ENCODE measurements around the gene PAQR9. TPM values are rescaled to one million over a fixed set of nuclear protein-coding genes. Genes with fewer than 3 reads are reported as not detected.
A peak's percentile ranks its signal among the peaks of the same experiment; 100 is the strongest.

PAQR9 gene
- total RNA-seq, 1 donor = not detected

DNA sequence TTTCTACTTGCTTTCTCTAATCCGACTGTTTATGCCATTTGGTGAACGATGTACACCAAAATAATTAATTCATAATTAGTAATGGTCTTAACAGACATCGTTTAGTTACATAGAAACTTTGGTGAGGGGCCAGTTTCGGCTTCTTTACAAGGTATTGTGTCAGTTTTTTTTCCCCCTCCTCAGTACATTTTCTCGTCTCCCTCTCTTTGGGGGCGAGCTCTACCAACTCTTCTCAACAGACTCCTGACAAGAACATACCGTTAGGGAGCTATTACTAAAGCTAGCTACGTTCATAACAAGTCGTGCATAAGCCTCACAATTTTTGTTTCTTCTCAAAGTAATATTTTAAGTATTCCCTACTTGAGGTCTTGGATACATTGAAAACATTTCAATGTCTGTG, 39.3 kb upstream of the PAQR9 start:
- peaks cover 13% of the 10 kb centered on the region for H4K20me1 ChIP-seq (ENCODE audit: insufficient read depth, low read length)
- H3K27ac ChIP-seq (ENCODE audit: low read depth, low read length) = peak overlapping the region; percentile 75
- H3K9me3 ChIP-seq (ENCODE audit: low read depth, low read length) = no peaks in the 10 kb centered on the region
- peak overlapping the region; percentile 89 for H2AFZ ChIP-seq (ENCODE audit: low read length)
- H3K27me3 ChIP-seq (ENCODE audit: insufficient read depth, low read length) = no peaks in the 10 kb centered on the region
- H3K4me2 ChIP-seq (ENCODE audit: insufficient read depth, low read length) = peak overlapping the region; percentile 96
- H3K4me3 ChIP-seq (ENCODE audit: insufficient read depth, low read length) = peak overlapping the region; percentile 85
- peaks cover 20% of the 10 kb centered on the region for H3K4me1 ChIP-seq (ENCODE audit: insufficient read depth, low read length)
- H3K36me3 ChIP-seq (ENCODE audit: insufficient read depth, low read length) = no peaks in the 10 kb centered on the region
- DNase-seq (ENCODE audit: insufficient read length, low spot score, missing footprints) = no peak
- H3K79me2 ChIP-seq (ENCODE audit: insufficient read depth, low read length) = peaks cover 67% of the 10 kb centered on the region
- TF ChIP-seq, protein P1, sequence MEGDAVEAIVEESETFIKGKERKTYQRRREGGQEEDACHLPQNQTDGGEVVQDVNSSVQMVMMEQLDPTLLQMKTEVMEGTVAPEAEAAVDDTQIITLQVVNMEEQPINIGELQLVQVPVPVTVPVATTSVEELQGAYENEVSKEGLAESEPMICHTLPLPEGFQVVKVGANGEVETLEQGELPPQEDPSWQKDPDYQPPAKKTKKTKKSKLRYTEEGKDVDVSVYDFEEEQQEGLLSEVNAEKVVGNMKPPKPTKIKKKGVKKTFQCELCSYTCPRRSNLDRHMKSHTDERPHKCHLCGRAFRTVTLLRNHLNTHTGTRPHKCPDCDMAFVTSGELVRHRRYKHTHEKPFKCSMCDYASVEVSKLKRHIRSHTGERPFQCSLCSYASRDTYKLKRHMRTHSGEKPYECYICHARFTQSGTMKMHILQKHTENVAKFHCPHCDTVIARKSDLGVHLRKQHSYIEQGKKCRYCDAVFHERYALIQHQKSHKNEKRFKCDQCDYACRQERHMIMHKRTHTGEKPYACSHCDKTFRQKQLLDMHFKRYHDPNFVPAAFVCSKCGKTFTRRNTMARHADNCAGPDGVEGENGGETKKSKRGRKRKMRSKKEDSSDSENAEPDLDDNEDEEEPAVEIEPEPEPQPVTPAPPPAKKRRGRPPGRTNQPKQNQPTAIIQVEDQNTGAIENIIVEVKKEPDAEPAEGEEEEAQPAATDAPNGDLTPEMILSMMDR (IDR thresholded peaks at IDR 0.05; ENCODE audit: extremely low read depth, low read depth, low read length) = no peak

DNA sequence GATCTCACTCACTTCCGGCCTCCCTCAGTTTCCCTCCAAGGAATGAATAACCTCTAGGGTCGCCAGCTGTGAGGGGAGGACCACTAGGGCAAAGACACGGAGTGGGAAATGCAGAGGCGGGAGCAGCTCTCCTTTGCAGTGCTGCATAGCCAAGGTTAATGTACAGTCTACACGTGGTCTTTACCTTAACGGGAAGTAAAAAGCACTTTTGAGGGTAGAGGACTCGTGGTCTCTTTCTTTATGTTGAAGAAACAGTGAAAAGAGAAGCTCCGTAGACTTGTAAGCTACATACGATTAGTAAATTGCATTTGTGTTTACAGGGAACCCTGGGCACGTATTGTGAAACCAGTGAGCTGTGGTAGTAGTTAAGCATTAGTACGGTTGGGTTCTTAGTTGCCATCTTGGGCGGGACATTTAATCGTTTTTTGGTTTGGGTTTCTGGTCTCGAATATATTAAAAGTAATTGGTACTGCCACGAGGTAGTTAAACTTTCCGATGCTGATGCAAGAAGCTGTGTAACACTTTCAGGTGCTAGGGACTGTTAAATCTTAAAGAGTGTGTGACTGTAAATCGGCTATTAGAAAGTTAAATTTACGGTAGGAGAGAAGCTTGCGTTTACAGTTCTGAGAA, 38.7 kb upstream of the PAQR9 start:
- no peaks in the 10 kb centered on the region for H3K27me3 ChIP-seq (ENCODE audit: insufficient read depth, low read length)
- peak overlapping the region; percentile 96 for H3K4me2 ChIP-seq (ENCODE audit: insufficient read depth, low read length)
- DNase-seq (ENCODE audit: insufficient read length, low spot score, missing footprints) = peak; percentile 55
- peaks cover 20% of the 10 kb centered on the region for H3K4me1 ChIP-seq (ENCODE audit: insufficient read depth, low read length)
- H3K4me3 ChIP-seq (ENCODE audit: insufficient read depth, low read length) = peak overlapping the region; percentile 85
- no peaks in the 10 kb centered on the region for H3K36me3 ChIP-seq (ENCODE audit: insufficient read depth, low read length)
- H3K79me2 ChIP-seq (ENCODE audit: insufficient read depth, low read length) = peaks cover 62% of the 10 kb centered on the region
- TF ChIP-seq, protein P1 (IDR thresholded peaks at IDR 0.05; ENCODE audit: extremely low read depth, low read depth, low read length) = no peak
- peak overlapping the region; percentile 89 for H2AFZ ChIP-seq (ENCODE audit: low read length)
- peak overlapping the region; percentile 75 for H3K27ac ChIP-seq (ENCODE audit: low read depth, low read length)
- no peaks in the 10 kb centered on the region for H3K9me3 ChIP-seq (ENCODE audit: low read depth, low read length)
- H4K20me1 ChIP-seq (ENCODE audit: insufficient read depth, low read length) = peaks cover 13% of the 10 kb centered on the region

DNA sequence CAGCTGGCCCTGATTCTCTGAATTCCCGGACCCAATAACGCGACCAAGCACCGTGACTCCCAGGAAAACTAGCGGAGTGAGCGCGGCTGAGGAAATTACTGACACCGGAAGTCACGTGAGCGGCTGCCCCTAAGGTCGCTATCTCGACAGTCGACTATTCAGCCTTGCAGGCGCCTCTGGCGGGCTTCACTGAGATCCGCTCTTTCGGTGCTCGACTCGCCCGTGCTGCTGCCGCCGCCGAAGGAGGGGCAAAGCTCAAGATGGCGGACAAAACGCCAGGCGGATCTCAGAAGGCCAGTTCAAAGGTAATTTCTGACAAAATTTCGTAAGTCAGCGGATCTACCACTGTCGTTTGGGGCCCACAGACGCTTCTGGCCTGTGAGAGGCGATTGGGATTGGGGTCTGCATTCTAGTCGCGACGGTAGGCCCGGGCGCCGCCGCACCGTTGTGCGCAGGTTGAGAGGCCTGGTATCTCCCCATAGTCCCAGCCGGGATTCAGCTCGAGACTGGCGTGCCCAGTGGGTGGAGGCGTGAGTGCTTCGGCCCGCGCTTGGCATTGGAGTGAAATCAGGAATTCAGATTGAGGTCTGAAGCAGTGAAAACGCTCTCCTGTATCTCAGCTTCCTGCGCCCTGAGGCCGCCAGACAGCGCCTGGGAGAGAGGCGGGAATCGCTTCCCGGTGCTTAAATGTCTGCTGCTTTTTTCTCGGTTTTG, 38.1 kb upstream of the PAQR9 start, which contains the start of gene U2SURP:
TSS of gene U2SURP (plus strand) at position 202 of the 714 bp plus-strand sequence. CDS start at position 261, 59 bp downstream.
- H3K27me3 ChIP-seq (ENCODE audit: insufficient read depth, low read length) = no peaks in the 10 kb centered on the region
- no peaks in the 10 kb centered on the region for H3K9me3 ChIP-seq (ENCODE audit: low read depth, low read length)
- TF ChIP-seq, protein P1 (IDR thresholded peaks at IDR 0.05; ENCODE audit: extremely low read depth, low read depth, low read length) = no peak
- H3K36me3 ChIP-seq (ENCODE audit: insufficient read depth, low read length) = no peaks in the 10 kb centered on the region
- H3K4me2 ChIP-seq (ENCODE audit: insufficient read depth, low read length) = peak within 1 kb of the TSS; percentile 96
- peaks cover 13% of the 10 kb centered on the region for H4K20me1 ChIP-seq (ENCODE audit: insufficient read depth, low read length)
- peak; percentile 92 for DNase-seq (ENCODE audit: insufficient read length, low spot score, missing footprints)
- peaks cover 55% of the 10 kb centered on the region for H3K79me2 ChIP-seq (ENCODE audit: insufficient read depth, low read length)
- H3K4me1 ChIP-seq (ENCODE audit: insufficient read depth, low read length) = peaks cover 20% of the 10 kb centered on the region
- peak within 1 kb of the TSS; percentile 75 for H3K27ac ChIP-seq (ENCODE audit: low read depth, low read length)
- H2AFZ ChIP-seq (ENCODE audit: low read length) = peak within 1 kb of the TSS; percentile 89
- H3K4me3 ChIP-seq (ENCODE audit: insufficient read depth, low read length) = peak within 1 kb of the TSS; percentile 85

DNA sequence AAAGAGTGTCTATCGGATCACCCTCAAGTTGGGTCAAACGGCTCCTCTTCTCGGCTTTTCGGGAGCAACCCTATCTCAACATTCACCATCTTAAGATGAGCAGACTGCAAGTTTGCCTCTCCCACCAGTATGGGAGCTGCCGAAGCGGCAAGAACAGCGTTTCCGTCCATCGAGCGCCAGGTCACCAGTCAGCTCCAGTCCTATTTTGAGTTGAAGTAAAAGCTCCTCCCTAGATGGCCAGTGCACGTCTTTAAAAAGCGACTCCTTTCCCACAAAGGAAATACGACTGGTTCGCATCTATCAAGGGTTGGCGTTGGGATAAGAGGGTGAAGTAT, 37.5 kb upstream of the PAQR9 start:
- H3K4me1 ChIP-seq (ENCODE audit: insufficient read depth, low read length) = peaks cover 20% of the 10 kb centered on the region
- H3K4me3 ChIP-seq (ENCODE audit: insufficient read depth, low read length) = peak overlapping the region; percentile 85
- DNase-seq (ENCODE audit: insufficient read length, low spot score, missing footprints) = peak; percentile 81
- peaks cover 10% of the 10 kb centered on the region for H4K20me1 ChIP-seq (ENCODE audit: insufficient read depth, low read length)
- no peaks in the 10 kb centered on the region for H3K36me3 ChIP-seq (ENCODE audit: insufficient read depth, low read length)
- peaks cover 50% of the 10 kb centered on the region for H3K79me2 ChIP-seq (ENCODE audit: insufficient read depth, low read length)
- peak overlapping the region; percentile 88 for H2AFZ ChIP-seq (ENCODE audit: low read length)
- TF ChIP-seq, protein P1 (IDR thresholded peaks at IDR 0.05; ENCODE audit: extremely low read depth, low read depth, low read length) = no peak
- H3K4me2 ChIP-seq (ENCODE audit: insufficient read depth, low read length) = peak overlapping the region; percentile 94
- H3K27ac ChIP-seq (ENCODE audit: low read depth, low read length) = peak overlapping the region; percentile 75
- H3K9me3 ChIP-seq (ENCODE audit: low read depth, low read length) = no peaks in the 10 kb centered on the region
- no peaks in the 10 kb centered on the region for H3K27me3 ChIP-seq (ENCODE audit: insufficient read depth, low read length)

Data from osteoblast (primary cell).